SHP77 treated with DMSO at 0.1 percent for 48 hours (cell line): ENCODE results near the gene AP5Z1.

Source experiments
- DNase-seq: peaks from one replicate; lab custom pipeline; 2025; lab: John Stamatoyannopoulos, UW

The AP5Z1 gene

DNA sequence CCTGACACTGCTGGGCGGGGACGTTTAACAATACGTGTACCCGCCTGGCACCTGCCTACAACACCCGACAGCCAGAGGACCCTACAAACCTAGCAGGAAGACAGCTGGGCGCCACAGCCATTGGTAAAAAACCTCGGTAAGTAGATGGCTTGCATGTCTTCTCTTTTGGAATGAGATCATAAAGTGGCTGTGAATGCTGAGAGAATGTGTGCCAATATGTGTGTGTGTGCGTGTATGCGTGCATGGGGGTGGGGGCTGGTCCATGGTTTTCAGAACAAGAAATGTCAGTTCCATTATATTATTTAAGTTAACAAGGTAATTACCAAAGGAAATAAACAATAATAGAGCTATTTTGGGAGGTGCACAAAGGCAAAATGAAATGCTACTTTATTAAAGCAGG lies 47.3 kb downstream of the AP5Z1 start:
- no peak for DNase-seq

DNA sequence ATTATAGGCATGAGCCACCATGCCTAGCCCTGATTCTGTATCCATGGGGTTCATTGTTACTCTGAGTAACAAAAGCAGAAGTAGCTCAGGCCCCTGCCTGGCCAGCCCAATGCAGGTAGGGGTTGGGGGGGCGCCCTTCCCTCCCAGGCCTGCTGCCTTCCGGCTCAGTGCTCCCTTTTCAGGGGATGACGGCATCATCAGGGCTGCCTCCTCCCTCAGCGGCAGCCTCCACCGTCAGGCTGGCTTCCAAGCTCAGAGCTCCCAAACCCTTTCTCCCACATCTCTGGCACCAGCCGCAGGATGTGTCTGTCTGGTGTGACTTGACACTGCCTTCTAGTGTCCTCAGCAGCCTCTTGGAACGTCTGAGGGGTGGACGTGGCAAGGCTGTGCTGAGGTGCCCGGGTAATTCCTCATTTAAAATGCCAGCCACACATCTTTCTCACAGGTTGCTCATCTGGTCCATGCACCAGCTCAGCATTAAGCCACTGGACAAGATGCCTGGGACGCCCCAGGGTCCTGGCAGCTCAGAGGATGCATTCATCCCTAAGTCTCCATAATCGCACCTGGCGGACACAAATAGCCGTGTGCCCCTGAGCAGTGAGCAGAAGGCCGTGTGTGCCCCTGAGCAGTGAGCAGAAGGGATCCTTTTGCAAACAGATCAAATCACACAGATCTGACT lies 48.2 kb downstream of the AP5Z1 start:
- DNase-seq: no peak

DNA sequence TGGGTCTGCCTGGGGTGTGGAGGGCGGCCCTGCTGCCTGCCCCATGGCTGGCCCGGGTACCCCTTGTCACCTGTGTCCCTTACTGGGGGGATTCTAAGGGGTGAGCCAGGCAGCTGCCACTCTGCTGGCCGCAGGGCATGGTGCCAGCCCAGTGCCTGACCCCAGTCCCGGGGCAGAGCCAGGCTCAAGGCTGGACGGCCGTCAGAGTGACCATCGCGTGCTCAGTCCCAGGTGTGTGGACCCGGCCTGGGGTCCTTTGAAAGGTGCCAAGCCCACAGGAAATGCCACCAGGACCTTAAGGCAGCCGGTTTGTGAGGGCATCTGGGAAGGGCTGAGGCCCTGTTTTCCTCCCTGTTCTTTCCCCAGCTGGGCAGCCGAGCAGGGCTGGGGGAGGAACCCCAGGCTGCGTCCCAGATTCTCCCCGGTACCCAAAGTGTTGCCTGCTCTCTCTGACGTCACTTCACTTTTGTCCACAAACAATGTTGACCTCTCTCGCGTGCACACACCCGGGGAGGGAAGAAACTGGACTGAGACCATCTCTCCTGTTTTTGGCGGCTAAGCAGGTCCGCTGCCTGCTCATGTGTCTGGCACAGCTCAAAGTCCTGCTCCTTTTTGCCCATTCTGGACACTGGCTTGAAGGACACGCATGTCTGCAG lies 48.8 kb downstream of the AP5Z1 start:
- no peak for DNase-seq

DNA sequence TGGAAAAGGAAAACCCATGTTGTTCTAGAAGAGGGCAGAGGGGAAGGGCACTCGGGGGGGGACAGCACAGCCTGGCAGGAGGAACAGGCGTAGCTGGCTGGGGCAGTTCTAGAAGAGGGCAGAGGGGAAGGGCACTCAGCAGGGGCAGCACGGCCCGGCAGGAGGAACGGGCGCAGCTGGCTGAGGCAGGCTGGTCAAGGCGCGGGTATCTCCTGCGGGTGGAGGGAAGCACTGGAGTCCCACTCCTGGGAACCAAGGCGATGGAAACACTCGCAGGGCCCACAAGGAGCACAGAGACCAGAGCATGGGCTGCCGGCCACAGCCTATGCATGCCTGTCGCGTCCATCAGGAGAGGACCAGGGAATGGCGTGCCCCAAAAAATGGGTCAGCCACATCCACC lies 49.7 kb downstream of the AP5Z1 start:
- DNase-seq: no peak

DNA sequence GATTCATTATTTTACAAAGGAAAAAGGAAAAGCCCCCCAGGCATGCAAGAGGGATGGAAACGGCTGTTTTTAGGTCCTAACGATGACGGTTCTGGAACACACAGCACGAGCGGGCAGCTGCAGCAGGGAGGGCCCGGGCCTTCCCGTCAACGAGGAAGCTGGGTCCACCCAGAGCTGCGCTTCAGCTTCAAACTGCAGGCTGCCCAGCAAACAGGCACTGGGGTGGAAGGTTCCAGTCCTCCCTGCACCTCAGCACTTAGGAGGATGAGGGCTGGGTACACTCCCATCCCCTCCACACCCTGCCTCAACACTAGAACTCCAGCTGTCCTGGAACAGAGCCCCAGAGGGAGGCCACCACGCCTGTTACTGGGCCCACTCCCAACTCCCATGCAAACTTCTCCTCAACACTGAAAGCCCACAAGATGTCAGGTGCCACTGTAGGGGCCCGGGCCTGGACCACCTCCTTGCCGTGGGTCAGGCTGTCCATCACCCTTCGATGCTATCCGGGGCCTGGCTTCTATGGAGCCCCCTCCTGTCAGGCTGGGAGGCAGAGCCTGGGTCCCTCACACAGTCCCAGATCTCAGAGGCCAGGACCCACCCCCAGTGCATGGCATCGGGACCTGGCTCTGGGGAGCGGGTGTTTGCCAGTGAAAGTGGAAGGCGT lies 53.4 kb downstream of the AP5Z1 start:
- no peak for DNase-seq

DNA sequence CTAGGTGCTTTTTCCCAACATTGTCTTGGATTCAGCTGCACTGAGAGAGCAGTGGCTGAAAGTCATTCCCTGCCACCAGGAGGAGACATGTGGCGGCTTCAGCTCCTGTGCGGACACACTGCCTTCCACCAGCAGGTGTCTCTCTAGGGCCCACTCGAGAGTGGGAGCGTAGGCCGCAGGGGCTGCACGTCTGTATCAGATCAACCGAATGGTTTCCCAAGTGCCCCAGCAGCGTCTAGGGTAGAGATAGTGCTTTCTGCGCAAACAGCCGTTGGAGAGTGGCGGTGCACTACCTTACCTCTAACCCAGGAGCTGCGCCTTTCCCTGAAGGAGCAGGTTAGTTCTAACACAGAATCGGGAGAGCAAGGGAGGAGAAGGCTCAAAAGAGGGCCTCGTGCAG lies 54.8 kb downstream of the AP5Z1 start:
- peak; percentile 71 for DNase-seq

DNA sequence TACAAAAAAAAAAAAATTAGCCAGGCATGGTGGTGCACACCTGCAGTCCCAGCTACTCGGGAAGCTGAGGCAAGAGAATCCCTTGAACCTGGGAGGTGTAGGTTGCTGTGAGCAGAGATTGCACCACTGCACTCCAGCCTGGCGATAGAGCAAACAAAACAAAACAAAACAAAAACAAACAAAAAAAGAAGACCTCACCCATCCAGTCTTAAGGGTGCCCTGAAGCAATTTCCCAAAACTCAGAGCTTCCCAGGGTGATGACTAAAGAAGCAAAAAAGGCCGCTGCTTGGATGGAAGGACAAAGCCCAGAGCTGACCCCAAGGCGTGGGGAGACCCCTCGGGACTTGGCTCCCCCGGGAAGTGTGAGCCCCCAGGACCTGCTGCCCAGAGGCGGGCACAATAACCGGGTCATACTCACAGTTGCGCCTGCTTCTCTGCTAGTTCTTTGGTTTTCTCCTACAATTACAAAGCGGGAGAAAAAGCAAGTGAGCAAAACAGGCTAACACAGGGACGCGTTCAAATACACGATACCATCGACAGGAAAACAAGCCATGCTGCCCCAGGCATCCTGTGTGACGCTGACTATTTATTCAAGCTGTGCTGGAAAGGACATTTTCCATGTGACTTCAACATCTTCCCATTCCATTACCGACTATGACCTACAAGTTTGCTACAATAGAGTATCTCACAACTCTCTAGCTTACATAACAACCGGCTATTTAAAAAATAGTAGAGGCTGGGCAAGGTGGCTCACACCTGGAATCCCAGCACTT lies 56.5 kb downstream of the AP5Z1 start:
- no peak for DNase-seq

DNA sequence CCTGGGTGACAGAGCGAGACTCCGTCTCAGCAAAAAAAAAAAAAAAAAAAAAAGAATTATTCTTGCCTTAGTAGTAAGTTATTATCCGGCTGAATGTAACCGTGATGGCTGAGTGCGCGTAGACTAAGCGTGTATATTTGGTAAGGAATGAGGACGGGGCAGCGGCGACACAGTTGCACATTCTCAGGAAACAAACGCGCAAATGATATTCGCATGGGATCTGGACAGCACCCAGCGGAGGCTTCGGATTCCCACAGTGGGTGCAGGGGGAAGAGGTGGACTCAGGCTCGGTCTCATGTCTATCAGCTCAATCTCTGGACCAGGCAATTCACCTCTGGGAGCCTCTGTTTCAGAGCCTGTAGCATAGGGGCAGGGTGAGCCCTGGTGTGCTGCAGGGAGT lies 57.3 kb downstream of the AP5Z1 start:
- DNase-seq: no peak

DNA sequence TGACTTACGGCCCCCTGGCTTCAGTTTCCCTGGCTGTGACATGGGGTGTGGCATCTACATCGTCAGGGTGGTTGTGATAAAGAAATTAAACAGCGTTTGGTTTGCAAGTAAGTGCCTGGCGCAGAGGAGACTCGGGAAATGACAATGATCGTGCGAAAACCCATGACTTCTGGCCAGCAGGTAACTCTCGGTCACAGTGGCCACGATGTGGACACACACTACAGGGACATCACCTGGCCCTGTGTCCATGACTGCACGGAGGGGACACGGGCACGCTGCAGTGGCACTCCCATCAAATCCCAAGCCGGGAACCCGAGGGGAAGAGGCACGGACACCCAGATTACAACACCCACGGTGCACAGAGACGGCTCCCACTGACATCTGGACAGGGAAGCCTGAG lies 57.8 kb downstream of the AP5Z1 start:
- no peak for DNase-seq

DNA sequence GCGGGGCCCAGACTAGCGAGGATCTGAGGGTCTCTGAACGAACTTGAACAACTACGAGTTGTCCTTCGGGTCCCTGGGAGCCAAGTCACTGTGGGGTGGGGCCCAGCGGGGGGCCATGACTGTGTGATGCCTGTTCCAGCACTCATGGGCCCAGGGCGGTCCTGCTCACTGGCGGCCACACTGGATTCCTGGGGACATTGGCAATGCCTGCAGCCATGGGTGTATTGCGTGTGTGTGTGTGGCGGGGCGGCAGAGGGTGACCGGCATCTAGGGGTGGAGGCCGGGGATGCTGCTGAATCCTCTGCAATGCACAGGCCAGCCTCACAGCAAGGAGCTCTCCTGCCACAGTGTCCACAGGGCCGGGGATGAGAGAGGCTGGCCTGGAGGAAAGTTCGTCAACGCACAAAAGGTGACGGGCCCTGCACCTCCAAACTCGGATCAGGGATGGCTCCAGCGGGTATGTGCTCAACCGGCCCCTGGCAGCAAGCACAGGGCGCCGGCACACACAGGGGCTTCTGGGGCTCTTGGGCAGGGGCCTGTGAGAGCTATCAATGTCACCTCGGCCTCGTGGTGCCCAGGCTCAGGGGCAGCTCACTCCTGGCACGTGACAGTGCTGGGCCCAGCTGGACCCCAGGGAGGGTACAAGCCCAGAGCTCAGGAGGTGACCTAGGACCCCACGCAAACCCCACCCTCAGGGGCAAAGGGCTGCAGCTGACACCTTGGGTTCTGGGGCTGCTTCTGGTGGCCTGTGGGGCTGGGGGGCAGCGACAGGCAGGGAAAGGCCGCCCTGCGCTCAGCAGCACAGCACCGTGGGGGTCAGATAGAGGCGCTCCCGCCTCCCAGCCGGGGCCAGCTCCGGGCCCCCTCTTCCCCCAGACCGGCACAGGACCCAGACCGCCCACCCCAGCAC lies 58.5 kb downstream of the AP5Z1 start:
- no peak for DNase-seq

DNA sequence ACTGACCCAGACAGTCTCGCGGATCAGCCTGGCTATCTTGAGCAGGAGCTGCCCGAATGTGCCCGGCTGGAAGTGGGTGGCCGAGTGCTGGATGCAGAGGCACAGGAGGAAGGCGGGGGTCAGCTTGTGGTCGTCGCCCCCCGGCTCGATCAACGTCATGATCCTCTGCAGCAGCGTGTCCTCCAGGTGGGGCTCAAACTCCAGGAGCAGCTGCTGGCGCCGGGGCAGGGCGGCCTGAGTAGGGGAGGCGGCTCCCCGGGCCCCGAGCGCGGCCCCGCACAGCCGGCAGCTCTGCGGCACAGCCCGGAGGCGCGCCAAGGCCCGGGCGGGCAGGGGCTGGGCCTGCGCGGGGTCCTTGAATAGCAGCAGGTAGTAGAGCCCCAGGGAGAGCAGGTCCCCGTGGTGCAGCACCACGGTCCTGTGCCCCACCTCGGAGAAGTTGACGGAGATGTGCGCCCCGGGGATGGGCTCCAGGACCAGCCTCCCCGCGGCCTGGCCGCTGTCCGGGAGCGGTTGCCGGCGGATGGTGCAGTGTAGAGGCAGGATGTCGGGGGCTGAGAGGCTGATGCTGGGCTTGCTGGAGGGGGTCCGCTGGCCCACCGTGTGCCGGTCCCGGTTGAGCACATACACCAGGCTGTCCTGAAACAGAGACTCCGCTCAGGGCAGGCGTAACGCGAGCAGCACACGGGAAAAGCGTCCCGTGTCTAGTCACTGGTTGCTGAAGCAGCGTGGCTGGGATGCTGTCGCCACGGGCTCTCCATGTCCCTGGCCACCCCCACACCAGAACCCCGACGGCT lies 59.4 kb downstream of the AP5Z1 start:
- DNase-seq: no peak

DNA sequence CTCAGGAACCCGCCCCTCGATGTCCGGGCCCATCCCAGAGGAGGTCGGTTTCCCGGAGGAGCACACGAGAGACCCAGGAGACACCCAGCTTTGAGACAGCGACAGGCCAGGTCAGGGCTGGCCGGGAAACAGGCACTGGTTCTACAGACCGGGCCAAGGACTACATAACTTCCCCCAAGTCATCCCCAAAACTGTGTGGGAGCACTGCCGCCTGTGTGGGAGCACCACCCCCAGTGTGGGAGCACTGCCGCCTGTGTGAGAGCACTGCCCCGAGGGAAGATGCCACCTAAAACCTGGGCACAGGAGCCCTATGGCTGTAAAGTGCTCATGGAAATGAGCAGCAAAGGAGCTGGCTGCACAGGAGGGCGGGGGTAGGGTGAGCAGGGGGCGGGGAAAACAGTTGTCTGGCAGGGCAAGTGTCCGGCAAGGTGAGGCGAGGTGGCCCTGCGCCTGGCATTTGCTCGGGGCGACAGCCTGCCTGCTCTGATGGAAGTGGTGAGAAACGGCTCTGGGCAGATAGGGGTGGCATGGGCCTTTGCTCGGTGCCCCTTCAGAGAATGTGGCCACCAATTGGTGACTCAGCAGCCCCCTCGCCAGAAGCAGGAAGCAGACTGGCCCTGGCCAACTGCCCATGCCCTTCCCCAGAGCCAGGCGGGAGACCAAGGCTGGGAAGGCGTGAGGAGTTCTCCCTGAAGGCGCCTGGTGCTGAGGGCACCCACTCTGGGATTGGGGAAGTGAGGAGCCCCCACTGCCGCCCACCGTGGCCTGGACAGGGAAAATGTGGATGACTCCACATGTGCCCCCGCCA lies 60.2 kb downstream of the AP5Z1 start:
- DNase-seq: no peak

DNA sequence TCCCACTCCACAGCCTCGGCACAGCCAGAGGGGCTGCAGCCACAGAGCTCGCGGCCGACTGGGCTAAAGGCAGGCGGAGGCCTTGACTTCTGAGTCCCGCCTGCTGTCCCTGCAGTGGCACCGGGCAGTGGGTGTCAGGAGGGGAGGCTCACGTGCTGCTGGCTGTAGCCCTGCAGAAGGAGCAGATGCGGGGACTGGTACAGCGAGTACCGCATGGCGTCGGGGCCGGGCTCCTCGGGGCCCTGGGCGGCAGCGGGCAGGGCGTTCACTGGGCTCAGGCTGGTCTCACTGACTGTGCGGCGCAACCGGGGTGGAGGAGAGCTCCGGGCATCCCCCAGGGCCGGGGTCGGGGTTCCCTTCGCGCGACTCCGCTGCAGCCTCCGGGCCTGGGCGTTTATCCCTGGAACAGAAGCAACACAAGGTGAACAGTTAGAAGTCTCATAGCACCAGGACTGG lies 60.8 kb downstream of the AP5Z1 start:
- no peak for DNase-seq

DNA sequence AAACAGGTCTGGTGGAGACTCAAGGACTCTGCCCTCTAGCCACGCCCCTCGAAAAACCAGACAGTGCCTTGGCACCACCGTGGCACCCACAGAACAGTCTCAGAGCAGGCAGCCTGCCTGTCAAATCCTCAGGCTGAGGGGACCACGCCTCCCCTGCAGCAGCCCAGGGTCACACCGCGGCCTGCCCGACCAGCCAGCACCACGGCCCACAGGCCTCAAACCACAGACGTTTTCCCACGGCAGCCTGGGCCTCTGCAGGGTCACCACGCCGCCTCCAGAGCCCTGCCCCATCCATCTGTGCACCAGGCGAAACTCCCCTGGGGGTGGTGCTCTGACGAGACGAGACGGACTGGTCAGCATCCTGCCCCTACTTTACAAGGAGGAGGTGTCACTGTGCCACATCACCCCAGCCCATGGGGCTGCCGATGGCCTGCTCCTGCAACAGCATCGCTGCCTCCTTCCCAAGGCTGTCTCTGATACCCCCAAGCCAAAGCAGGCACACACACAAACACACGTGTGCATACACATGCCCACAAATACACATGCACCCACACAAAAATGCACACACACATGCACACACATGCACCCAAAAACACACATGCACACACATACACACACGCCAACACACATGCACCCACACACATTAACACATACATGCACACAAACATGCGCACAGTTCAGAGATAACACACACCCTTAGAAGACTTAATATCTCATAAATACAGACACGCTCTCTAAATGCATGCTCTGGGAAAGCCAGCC lies 61.8 kb downstream of the AP5Z1 start:
- no peak for DNase-seq

DNA sequence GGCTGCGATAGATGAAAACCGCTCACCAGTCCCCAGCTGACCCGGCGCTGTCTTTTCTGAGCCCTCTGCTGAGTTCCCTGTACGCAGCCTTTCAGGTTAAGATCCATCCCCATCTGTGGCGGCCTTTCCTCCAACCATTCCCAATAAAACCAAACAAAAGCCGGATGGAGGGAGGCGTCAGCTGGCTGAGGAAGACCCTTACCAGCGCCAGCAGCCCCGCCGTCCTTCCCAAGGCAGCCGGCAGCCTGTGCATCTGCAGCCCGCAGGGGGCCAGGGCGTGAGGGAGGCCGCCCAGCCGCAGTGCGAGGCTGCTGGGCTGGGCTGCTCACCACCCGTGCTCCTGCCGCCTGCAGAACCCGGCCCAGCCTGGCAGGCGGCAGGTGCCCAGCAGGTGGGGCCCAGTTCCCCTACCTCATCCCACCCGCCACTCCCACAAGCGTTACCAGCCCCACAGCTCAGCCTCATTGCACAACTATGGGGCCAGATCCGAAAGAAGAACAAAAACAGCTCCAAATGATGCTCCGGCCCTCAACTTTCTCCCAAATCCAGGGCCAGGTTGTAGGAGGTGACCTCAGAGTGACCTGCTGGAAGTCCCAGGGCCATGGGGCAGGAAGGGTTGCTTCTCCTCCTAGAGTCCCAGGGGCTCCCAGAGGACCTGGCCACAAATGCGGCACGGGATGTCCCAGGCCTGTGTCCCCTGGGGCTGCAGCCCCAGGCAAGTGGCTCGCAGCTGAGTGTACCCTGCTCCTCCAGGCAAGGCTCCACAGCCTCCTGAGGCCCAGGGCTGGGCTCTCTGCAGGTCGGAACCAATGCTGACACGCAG lies 62.6 kb downstream of the AP5Z1 start:
- DNase-seq: no peak

DNA sequence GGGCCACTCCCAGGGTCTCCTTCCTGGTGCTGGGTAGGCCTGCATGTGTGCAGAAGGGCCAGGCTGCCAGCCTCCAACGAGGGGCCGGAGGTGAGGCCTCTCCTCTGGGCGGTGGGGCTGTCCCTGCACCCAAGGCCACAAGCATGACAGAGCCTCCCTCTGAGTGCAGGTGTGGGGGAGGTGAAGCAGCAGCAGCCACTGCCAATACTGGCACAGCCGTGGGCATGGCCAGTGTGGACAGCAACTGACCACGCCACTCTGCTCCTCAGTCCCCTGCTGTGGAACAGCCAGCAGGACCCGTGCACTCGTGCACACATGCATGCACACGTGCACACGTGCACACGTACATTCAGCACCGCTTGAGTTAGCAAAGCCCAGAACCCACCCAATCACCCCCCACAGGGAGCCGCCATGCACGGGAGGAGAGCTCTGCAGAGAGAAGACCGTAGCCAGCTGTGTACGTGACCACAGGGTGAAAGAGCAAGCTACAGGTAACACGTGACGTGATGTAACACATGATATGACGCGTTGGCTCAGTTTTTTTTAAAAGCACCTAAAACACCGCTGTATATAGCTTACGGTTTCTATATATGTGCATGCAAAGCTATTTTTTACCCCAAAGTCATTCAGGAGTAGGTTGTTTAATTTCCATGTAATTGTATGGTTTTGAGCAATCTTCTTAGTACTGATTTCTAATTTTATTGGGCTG lies 63.4 kb downstream of the AP5Z1 start:
- DNase-seq: no peak

DNA sequence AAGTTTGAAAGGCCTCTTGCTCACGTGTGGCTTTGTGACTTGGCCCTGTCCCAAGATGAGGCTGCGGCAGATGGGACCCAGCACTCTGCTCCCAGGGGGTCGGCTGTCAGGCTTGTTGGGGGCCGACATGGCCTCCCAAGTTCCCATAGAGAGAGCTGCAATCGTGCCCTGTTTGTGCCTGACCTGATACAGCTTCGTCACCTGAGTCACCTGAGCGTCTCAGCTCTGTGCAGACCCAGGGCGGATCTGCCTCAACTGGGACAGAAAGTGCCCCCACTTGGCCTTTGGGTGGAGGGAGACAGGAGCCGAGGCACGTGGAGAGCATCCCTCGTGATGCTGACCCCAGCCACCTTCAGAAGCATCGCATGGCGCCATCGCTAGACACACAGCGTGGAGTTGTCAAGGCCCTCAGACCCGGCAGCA lies 64.7 kb downstream of the AP5Z1 start:
- no peak for DNase-seq
